HG03097 (cell line): Measurements from ENCODE around the gene LYRM4.

Source experiments
- ATAC-seq: cut with Tn5 transposase; IDR thresholded peaks from one replicate; pipeline ENCODE4 v1.9.1; 2021; ENCODE audit not compliant: unreplicated experiment, low FRiP score

The LYRM4 gene

DNA sequence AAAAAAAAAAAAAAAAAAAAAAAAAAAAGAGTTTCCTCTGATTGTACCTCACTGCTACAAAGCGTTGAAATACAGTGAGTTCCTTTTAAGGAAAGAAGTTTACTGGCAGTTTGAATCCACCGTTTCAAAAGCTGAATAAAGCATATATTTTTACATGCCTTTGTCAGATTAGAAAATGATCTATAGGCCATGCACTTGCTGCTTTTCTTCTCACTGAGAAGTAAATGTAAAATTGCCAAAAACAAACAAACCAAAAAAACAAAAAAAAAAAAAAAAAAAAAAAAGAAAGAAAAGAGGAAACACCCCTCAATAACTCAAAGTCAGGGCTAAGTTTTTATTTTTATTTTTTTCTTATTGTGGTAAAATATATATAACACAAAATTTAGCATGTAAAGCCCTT is 81.9 kb downstream of the LYRM4 start:
- no peak for ATAC-seq

DNA sequence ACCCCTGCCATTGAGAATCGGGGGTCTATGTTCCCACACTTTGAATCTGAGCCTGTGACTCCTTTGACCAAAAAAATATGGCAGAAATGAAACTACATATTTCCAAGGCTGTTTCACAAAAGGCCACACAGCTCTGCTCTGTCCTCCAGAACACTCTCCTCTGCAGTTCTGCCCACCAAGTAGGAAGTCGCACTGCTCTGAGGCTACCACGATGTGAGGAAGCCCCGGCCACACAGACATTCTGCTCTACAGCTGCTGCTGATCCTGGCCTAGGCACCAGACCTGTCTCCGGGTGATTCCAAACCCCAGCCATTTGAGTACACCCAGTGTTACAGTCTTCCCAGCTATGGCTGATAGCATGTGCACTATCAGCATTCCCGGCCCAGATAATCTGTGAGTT is 85.1 kb downstream of the LYRM4 start:
- no peak for ATAC-seq

DNA sequence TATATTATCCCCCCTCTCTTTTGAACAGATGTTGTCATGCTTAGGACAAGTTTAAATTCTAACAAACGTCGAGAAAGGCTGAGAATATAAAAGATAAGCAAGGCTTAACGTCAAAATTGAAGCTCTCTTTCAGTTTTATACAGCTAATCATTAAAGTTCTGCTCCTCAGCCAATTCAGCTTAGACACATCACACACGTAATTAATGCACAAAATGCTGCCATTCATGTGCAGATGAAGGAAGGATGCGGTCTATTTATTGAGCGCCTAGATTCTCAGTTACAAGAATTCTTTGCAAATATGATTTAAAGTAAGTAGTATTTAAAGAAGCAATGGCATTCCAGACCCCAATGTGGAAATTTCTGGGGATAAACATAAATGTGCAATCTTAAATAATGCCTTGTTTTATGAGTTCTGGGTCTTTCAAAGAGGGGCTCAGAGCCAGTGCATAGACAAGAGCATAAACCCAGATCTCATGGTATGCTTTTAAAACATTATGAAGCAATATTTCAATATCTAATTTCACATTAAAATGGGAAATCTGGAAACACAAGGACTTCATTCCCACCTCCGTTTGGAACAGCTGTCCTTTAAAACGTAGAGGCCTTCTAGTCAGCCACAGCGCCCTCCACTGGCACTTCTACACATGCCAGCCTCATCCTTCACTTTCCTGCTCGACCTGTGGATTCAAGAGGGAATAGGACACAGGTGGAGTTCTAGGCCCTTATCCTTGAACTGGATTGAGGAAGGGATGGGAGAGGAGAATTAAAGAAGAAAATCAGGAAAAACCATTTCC is 85.8 kb downstream of the LYRM4 start:
- ATAC-seq = no peak

DNA sequence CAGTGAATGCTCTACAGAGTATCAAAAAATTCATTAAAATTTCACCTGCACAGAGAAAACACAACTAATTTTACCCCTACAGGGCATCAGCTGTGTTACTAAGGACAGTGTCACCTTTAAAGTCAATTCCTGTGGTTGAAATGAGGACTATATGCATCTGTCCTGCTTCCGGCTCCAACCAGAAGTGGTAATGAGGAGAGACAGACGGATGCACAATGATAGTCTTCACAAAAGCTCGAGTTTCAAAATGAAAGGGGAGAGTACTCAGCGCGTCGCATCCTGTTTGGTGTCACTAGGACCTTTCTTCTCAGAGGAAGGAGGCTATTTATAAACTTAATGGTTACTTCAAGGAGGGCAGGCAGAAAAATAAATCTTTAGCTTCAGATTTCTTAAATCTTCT is 86.5 kb downstream of the LYRM4 start:
- ATAC-seq = peak; percentile 96

DNA sequence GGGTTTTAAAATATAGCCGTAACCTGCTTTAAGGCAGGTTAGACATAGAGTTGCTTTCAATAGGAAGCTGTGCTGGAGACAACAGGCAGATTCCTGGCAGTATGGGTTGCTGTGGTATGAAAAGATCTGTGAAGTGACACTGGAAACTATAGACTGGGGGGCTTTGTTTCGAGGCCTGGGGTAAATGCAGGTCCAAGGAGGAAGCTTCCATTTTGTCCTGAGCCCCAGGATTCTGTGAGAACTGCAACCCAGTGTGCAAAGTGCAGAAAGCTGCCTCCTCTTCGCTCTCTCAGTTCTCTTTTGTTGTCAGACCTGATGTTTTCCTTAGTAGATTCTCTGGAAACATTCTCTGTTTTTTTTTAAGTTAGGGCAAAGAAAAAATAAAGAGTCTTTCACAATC is 86.9 kb downstream of the LYRM4 start:
- no peak for ATAC-seq

DNA sequence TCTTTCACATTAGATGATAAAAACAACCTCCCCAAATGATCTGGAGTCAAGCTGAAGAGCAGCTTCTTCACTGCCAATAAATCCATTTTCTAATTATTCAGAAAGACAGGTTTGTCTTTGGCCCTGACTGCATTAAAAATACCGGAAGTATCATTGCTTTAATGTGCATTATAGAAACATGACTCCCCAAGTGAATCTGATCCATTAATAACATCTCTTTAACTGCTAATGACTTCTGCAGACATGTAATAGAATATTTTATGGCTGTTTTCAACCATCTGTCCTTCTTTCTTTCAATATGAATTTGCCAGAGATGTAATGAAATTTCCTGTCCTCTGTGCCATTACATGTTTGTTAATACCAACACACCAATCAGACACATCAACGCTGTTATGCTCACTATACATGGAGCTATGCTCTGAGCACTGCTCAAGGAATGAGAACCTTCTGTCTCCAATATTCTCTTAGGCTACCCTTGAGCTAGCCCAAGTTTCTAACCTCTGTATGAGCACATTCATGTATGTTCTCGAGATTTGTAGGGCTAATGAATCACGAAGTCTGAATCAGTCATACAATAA is 87.8 kb downstream of the LYRM4 start:
- ATAC-seq = no peak

DNA sequence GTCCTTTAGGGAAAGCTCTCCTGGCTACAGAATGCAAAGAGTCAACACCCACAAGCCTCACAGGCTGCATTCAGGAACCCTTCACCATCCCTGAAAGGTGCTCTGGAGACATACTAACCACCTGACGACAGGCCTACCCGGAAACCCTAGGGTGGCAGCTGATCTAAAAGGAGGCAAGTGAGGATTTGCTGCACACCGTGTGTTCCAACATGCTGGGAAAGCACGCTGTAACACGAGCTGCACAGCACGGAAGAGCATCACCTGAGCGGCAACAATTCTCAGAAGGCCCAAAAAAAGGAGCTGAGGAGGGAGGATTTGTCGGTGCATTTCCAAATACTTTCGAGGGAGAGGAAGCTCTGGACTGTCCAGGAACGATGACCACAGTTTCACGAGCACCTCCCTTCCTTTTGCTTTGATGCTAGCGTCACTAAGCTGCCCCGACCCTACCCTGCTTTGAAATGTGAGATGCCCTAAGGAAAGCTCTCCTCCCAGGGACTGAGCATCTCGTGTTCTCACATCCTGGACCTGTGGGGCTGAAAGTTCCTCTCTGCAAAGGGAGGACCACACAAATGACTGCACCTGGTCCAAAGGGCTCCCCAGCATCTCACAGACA is 88.6 kb downstream of the LYRM4 start:
- ATAC-seq = no peak

DNA sequence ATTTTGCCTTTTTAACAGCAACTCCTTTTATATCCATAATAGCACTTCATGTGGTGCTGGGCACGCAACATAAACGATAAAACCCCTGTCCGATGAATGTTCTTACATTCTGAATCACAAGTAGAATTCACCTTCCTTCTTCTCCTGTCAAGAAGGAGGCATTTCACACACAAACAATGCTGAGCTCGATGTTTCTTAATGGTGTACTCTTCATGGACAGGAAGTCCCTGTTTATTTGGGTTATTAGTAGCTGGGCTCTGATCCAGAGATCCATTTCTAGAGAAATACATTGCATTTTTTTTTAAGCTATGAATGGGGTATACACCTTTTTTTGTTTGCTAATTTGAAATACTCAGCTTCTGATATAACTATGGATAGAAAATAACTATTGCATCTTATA is 93.2 kb downstream of the LYRM4 start:
- no peak for ATAC-seq

DNA sequence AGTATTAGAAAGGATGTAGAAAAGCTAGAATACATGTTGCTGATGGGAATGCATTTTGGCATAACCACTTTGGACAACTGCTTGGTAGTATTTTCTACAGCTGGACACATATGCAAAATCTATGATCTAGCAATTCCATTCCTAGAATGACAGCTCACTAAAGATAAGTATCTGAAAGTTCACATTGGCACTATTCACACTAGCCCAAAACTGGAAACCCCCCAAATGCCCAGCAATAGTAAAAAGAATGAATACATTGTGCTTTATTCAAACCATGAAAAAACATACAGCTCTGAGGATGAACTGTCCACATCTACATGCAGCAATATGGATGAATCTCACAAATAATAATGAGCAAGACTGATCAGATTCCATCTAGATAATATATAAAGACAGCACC is 96.7 kb downstream of the LYRM4 start:
- no peak for ATAC-seq

DNA sequence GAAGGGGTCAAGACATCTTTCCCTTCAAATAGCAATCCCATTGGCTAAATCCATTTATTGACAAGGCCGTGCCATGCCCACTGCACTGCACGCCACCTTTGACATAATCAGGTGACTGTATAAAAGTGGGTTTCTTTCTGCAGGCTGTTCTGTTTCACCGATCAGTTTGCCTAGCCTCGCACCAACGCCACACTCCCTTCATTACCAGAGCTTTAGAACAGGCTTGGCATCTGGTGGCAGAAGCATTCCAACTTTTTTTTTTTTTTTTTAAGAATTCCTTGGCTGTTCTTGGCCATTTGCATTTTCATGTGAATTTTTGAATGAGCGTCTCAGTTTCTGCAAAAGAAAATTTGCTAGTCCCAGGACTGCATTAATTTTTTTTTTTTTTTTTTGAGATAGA is 97.5 kb downstream of the LYRM4 start:
- ATAC-seq = no peak

DNA sequence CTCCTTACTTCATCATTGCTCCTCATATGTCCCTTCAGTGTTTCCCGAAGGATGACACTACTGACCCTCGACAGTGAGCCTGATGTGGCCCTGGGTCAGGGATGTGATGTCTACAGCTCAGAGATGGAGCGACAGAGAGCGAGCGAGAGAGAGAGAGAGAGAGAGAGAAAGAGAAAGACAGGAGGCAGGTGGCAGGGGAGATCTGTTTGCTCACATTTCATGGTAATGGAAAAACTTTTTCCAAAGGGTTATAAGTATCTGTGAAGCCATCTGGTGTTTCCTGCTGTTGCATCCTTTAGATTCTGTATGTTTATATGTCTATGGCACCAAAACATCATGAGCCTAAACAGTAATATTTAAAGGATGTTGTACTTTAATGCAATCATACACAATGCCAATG is 98.4 kb downstream of the LYRM4 start:
- ATAC-seq = no peak

DNA sequence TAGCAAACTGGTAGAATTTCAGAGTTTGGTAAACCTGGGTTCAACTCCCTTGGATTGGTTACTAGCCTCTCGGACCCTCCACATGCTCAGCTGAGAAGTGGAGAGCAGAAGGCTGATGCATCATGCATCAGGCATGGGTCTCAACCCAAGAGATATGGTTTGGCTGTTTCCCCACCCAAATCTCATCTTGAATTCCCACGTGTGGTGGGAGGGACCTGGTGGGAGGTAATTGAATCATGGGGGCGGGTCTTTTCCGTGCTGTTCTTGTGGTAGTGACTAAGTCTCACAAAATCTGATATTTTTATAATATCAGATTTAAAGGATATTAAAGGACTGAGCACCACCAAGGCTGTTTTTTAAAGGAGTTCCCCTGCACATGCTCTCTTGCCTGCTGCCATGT is 100.5 kb downstream of the LYRM4 start:
- no peak for ATAC-seq

DNA sequence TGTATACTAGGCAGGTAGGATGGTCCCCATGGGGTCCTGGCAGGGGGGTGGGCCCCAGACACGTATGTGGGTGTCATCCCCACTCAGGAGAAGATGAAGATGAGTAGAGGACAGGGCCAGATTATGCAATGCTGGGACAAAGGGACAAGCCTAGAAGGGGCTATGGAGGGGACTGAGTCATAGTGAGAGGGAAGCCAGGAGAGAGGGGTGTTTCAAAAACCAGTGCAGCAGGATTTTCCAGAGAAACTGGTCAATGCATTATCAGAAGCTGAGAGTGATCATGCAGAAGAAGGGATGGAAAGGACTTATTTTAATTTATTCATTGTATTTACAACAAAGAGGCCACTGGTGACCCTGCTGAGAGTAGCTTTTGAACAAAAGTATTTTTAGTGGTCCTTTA is 101.6 kb downstream of the LYRM4 start:
- no peak for ATAC-seq

DNA sequence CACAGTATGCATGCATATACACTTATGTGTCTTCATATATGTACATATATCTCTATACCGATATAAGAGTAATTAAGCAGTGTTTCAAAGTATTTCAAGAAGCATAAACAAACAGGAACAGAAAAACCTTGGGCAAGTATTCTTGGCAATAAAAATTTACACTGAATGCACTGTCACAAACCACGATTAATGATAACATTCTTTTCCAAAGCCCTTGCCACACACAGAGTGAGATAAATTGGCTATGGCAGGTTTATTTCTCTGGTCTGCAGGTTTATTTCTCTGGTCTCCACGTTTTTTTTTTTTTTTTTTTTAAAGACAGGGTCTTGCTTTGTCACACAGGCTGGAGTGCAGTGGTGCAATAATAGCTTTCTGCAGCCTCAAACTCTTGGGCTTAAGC is 102.6 kb downstream of the LYRM4 start:
- ATAC-seq = no peak

DNA sequence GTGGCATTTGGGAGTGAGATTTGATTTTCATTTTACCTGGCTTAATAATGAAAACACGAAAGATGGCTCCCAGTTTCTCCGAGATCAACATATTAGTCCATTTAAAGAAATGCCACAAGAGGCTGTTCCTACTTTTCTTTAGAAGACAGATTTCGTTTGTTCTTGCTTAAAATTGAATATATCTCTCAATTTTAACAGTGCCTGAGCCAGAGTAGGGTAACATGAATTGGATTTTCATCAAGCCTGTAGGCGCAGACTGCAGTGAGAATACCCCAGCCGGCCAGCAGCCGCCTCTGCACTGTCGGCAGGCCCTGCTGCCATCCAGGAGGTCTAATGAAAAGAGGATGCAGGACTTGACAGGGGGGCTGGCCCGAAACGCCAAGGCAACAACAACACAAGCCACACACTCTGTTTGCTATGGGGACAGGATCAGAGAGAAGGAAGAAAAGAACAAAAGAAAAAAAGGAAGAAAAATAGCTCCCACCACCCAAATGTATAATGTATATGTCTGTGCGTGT is 103.1 kb downstream of the LYRM4 start:
- no peak for ATAC-seq

DNA sequence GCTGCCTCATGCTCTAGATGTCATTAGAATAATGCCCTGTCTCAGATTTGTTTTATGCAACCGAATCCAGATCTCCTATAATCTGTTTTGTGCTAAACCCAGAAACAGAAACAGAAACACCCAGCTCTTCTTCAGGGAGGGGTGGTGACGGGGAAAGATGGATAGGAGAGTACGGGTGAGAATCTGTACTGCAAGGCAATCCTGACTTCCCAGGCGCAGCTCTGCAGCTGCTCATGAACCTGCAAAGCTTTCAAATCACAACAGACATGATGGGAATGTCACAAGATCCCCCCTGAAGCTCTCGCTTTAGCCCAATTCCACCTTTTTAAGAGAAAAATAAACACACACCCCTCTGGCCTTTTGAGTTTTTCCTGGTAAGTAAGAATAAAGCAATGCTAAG is 104.1 kb downstream of the LYRM4 start:
- ATAC-seq = no peak

DNA sequence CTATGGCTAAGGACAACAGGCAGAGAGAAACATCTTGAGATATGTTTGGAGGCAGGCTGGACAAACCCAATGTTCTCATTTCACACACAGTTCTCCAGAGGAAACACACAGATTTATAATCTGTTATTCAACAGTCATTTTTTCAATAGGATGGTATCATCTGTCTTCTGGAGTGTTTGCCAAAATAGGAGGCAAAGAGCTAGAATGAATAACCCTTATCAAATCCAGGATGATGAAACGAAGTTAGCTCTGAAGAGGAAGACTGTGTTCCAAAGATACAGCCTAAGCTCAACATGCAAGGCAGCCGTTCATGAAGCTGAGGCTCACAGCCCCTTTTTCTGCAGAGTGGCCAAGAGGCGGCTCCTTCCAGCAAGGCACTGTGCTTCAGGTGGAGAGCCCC is 104.8 kb downstream of the LYRM4 start:
- no peak for ATAC-seq

DNA sequence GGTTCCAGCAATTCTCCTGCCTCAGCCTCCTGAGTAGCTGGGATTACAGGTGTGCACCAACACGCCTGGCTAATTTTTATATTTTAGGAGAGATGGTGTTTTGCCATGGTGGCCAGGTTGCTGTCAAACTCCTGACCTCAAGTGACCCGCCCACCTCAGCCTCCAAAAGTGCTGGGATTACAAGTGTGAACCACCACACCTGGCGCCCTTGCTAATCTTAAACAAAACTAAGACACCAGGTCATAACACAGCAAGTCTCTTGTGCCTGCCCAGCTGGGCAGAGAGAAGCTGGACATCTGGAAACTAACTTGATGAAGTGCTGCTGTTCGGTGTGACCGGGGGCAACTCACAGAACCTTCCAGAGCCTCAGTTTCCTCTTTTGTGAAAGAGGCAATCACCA is 107.6 kb downstream of the LYRM4 start:
- no peak for ATAC-seq

DNA sequence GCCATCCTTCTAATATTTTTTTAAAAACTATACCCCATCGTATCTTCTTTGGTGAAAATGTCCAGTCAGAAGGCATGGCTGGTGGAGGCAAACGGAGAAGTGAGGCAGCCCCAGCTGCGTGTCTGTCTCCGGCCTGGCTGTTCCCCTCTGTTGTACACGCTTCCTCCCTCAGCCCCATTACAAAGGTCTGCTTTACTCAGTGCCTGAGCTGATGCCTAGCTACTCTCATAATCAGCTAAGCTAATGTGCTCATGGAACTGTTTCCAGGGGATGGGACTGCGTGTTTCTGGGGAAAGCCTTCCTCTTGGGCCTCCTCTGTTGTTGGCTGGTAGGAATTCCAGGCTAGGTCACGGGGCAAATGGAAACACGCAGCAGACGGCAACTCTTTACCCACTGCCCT is 108.3 kb downstream of the LYRM4 start:
- ATAC-seq = no peak

DNA sequence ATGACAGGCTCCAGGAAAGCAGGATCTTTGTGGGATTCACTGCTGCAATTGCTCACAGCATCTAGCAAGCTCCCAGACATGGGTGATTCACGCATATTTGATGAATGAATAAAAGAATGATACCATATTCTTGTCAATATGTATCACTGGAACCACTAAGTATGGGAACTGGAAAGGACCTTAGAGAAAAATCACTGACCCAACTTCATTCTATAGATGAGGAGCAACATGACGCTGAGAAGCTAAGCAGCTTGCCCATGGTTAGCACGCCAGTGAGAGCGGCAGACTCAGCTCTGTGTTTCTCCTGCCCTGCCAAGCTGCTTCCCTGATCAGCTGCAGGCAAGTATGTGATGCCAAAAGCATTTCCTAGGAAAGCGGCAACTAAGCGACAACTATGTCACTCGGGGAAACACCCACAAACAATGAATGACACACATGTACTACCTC is 108.8 kb downstream of the LYRM4 start:
- ATAC-seq = no peak

DNA sequence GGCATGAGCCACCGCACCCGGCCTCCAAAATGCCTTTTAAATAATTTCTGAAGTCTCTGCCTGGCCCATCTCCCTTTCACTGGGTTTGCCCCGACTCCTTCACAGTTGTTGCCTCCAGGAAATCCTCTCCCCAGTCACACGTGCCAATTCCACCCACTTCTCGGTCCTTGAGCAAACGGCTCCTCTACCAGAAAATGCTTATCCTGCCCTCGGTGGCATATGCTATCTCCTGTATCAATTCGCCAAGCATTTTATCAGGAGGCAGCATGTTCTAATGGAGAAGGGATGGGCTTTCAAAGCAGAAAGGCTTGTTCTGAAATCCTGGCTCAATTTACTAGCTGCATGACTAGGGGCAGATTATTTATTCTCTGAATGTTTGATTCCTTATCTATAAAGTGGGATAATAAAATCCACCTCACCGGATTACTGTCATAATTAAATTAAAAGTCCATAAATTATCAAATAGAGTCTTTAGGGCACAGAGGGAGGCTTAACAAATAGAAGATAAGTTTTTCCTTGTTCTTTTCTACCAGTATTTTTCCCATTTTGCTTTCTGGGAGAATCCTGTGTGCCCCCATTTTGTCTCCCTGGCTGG is 109.3 kb downstream of the LYRM4 start:
- ATAC-seq = no peak
